Ovary (tissue), 9 donors: ENCODE data around the gene BPTF. TPM values are rescaled to one million over a fixed set of nuclear protein-coding genes. Genes with fewer than 3 reads are reported as not detected.

Experiments
- DNase-seq, 5 donors: peaks; one replicate each; pipeline ENCODE4 v3.0.0-alpha.2; 2019 to 2020
- H3K27ac ChIP-seq, 2 donors: fragments of 200-600 bp; one replicate each; pipeline versions ENCODE4 v1.5.1 to v1.8.0; 2019 to 2022
- H3K27me3 ChIP-seq: fragments of 200-600 bp; one replicate; pipeline ENCODE4 v1.8.0; 2022
- H3K36me3 ChIP-seq: fragments of 200-600 bp; sonication (generic); one replicate; pipeline ENCODE4 v1.5.1; 2019
- H3K4me1 ChIP-seq: one replicate; pipeline ENCODE4 v1.8.1; 2013; ENCODE audit warnings: mild to moderate bottlenecking, moderate library complexity; ENCODE audit not compliant: insufficient read depth
- H3K4me3 ChIP-seq: fragments of 200-600 bp; sonication (generic); one replicate; pipeline ENCODE4 v1.5.1; 2017
- H3K9me3 ChIP-seq, 2 donors: fragments of 200-600 bp in 1 of 2; sonication (generic) in 1 of 2; one replicate each; pipeline versions ENCODE4 v1.5.1 to v1.8.1; 2013 to 2019; ENCODE audit warnings: mild to moderate bottlenecking in 1 of 2, moderate library complexity in 1 of 2
- CTCF ChIP-seq, 3 donors: fragments of 450-650 bp in 2 of 3; fragments of 200-600 bp in 1 of 3; IDR thresholded peaks; one replicate each; pipeline versions ENCODE4 v1.5.1 to v1.8.0; 2016 to 2022; ENCODE audit warnings: antibody characterized with exemption in 3 of 3, mild to moderate bottlenecking in 1 of 3
- EP300 ChIP-seq: sonication (generic); formaldehyde crosslinking; IDR thresholded peaks from one replicate; pipeline ENCODE4 v1.6.1; 2017; ENCODE audit warnings: antibody characterized with exemption
- POLR2A ChIP-seq: fragments of 450-650 bp; IDR thresholded peaks from one replicate; pipeline ENCODE4 v1.6.1; 2017; ENCODE audit warnings: antibody characterized with exemption, mild to moderate bottlenecking, moderate library complexity
- WGBS, 3 donors: extraction: QIAGEN DNeasy Blood & Tissue Kit in 1 of 3; methylation state at CpG; one replicate each; pipeline versions ENCODE4 v1.1.5 to v1.1.7; 2013 to 2017; 5-methylcytosine and 5-hydroxymethylcytosine counted together
- intact Hi-C, 4 donors: fragments of 100-400 bp; cut with DNase I; formaldehyde crosslinking; loops; one replicate each; pipeline versions ENCODE4 v1.11.0 to v1.15.1; 2022 to 2023
- polyA plus RNA-seq, 2 donors: library from polyadenylated mRNA; stranded (reverse); fragments of 200-250 nt in 1 of 2; fragments of 350-450 nt in 1 of 2; fragmentation: Illumina TruSeq in 1 of 2; extraction: RNeasy Lipid Tissue Mini Kit (QIAGEN cat#74804) in 1 of 2; gene quantifications; one replicate each; pipeline ENCODE4 v1.2.3, GENCODE V29; 2013 to 2014
- total RNA-seq, 7 donors: library from RNA; depleted of rRNA in 2 of 7; stranded (reverse); fragments of >200 nt in 2 of 7; fragmentation: NEBNext Ultra II Directional in 3 of 7; extraction: Animal tissue kit (Norgen Biotek cat#: 25700) in 3 of 7; gene quantifications; one replicate each; pipeline versions ENCODE4 v1.1.0 to v1.2.4, GENCODE V29; 2016 to 2023
- donor health status: DM: no; HTN: no; CAD: no; lungs with moderate emphysema.
- donor health status: DM: no; HTN: no; CAD: no.
- donor health status: Bipolar disorder and iron deficiency.
- donor health status: DM: yes; HTN: yes; CAD: no.
- donor health status: DM: no; HTN: no; CAD: no.
- donor health status: DM: yes; HTN: yes; CAD: no.

Gene BPTF
- total and polyA plus RNA-seq, 9 donors, result 28.5 to 120 (median 91.7) TPM

- WGBS, 3 donors, result 69 to 76% (median 74%) methylated on average over 5 of the region's 5 CpGs
- TF ChIP-seq EP300 (no peak), POLR2A (no peak), CTCF (IDR thresholded peaks at IDR 0.05) (no peak)
- Histone ChIP-seq H3K27me3 (no peaks in the 10 kb centered on the region), H3K9me3 (no peaks in the 10 kb centered on the region), H3K36me3 (no peaks in the 10 kb centered on the region), H3K4me3 (no peak overlapping the region), H3K27ac (no peak overlapping the region), H3K4me1 (no peaks in the 10 kb centered on the region)
- intact Hi-C loops, result no loop called here
- no peak for DNase-seq
Observed at GRCh38 chr17:67879662-67880061, 54.4 kb downstream of the BPTF start.

GRCh38 chr17:67881083-67881482, 55.8 kb downstream of the BPTF start:
- no peaks in the 10 kb centered on the region for H3K9me3 ChIP-seq
- no peaks in the 10 kb centered on the region for H3K4me1 ChIP-seq
- no peaks in the 10 kb centered on the region for H3K27me3 ChIP-seq
- TF ChIP-seq EP300 (no peak), CTCF (IDR thresholded peaks at IDR 0.05) (no peak), POLR2A (no peak)
- H3K27ac ChIP-seq, result no peak overlapping the region
- no peaks in the 10 kb centered on the region for H3K36me3 ChIP-seq
- no peak overlapping the region for H3K4me3 ChIP-seq
- intact Hi-C loops, result no loop called here
- WGBS, 3 donors, result 89 to 96% (median 96%) methylated on average over 1 of the region's 1 CpG
- no peak for DNase-seq

- no peak for TF ChIP-seq CTCF (IDR thresholded peaks at IDR 0.05)
- TF ChIP-seq POLR2A, result no peak
- TF ChIP-seq EP300, result no peak
- intact Hi-C loops, result no loop called here
- H3K4me1 ChIP-seq, result no peaks in the 10 kb centered on the region
- no peak overlapping the region for H3K27ac ChIP-seq
- no peaks in the 10 kb centered on the region for H3K27me3 ChIP-seq
- H3K9me3 ChIP-seq, result no peaks in the 10 kb centered on the region
- WGBS, 3 donors, result 20 to 23% (median 22%) methylated on average over 1 of the region's 1 CpG
- DNase-seq, result no peak
- H3K36me3 ChIP-seq, result no peaks in the 10 kb centered on the region
- H3K4me3 ChIP-seq, result no peak overlapping the region
Observed at GRCh38 chr17:67884741-67885140, 59.4 kb downstream of the BPTF start.

GRCh38 chr17:67891481-67892119, 66.3 kb downstream of the BPTF start:
- DNase-seq, result peak in 2 of 5 donors; percentile 12 to 23
- no peaks in the 10 kb centered on the region for H3K9me3 ChIP-seq
- WGBS, 3 donors, result 26 to 42% (median 32%) methylated on average over 6 of the region's 6 CpGs
- TF ChIP-seq EP300 (no peak), CTCF (IDR thresholded peaks at IDR 0.05) (no peak)
- no peaks in the 10 kb centered on the region for H3K4me1 ChIP-seq
- H3K27ac ChIP-seq, result no peak overlapping the region
- H3K36me3 ChIP-seq, result no peaks in the 10 kb centered on the region
- intact Hi-C loops, result no loop called here
- no peaks in the 10 kb centered on the region for H3K27me3 ChIP-seq
- H3K4me3 ChIP-seq, result no peak overlapping the region
